ENCODE data around the gene TMEM233.
A peak's percentile ranks its signal among the peaks of the same experiment; 100 is the strongest.
"Not testable (repeated sequence)": the region's sequence is repeated elsewhere in the genome, so short reads cannot be mapped to it uniquely, and the experiment has no call there.

Gene TMEM233

DNA sequence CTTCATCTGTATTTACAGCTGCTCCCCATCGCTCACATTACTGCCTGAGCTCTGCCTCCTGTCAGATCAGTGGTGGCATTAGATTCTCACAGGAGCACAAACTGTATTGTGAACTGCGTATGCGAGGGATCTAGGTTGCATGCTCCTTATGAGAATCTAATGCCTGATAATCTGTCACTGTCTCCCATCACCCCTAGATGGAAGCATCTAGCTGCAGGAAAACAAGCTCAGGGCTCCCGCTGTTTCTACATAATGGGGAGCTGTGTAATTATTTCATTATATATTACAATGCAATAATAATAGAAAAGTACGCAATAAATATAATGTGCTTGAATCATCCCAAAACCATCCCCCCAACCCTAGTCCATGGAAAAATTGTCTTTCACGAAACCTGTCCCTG is 64.6 kb downstream of the TMEM233 start:
- not testable (repeated sequence) for DNase-seq (ENCODE audit: low read depth, low spot score)

DNA sequence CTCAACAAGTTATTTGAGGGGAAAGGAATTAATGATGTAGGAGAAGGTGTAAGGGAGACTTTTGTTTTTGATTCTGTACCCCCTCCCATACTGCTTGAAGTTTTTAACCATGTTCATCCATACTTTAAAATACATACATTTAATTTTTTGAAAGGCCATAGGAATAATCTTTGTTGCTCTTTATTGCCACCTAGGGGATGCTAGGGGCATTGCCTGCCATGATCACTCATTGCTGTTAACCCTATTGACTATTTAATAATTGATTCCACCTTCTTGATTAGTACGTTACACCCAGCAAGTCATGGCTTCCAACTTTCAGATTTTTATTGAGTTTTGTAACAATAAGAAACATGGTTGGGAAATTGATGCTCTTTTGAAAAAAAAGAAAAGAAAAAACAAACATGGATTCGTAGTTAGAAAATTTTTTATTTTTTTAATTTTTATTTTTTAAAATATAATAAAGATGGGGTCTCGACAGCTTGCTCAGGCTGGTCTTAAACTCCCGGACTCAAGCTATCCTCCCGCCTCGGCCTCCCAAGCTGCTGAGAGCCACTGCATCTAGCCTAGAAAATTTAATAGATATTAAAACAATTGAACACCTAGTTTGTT is 65.8 kb downstream of the TMEM233 start:
- DNase-seq (ENCODE audit: low read depth, low spot score), result peak; percentile 21

DNA sequence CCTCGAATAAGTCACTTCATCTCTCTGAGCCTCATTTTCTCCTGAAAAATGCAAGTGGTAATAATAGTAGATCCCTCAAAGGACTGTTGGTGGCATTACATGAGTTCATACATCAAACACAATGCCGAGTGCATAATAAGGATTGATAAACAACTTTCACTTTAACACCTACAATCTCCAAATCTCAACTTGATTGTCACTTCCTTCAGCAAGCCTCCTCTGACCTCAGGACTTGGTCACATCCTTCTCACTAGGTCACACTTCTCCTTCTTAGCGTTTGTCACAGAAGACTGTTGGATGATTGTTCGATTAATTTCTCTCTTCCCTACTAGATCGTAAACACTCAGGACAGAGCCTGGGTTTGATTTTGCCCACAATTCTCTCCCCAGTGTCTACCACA is 66.5 kb downstream of the TMEM233 start:
- no peak for DNase-seq (ENCODE audit: low read depth, low spot score)

DNA sequence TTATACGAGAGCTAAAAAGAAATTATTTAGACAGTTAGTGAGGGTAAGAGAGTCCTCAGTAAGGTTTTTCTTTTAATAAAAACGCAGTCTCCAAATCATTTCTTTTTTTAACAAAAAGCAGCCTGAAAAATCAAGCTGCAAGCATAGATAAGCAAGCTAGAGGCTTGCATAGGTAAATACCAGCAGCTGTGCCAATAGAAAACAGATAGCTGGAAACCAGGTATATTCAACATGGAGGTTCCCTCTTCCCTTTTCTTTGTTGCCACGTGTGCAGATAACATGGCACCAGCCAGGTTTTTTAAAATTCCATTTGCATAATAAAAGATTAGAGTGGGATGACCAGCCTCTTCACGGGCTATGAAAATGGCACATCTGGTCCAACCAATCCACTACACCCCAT is 68.3 kb downstream of the TMEM233 start:
- DNase-seq (ENCODE audit: low read depth, low spot score), result no peak

DNA sequence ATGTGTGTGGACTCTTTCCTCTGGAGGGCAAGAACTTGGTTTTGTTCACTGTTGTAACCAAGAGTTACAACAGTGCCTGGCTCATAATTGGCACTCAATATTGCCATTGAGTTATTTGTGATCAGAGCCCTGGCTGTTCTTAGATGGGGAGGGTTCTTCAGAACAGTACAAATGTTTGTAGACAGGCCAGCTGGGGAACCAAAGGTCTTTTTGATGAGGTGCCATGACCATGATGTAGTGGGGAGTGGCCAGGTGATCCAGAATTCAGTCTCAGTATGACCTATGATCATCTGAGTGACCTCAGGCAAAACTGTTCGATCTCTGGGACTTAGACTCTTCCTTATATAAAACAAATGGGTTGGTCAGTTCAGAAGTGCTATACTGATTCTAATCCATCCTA is 71.1 kb downstream of the TMEM233 start:
- no peak for DNase-seq (ENCODE audit: low read depth, low spot score)

DNA sequence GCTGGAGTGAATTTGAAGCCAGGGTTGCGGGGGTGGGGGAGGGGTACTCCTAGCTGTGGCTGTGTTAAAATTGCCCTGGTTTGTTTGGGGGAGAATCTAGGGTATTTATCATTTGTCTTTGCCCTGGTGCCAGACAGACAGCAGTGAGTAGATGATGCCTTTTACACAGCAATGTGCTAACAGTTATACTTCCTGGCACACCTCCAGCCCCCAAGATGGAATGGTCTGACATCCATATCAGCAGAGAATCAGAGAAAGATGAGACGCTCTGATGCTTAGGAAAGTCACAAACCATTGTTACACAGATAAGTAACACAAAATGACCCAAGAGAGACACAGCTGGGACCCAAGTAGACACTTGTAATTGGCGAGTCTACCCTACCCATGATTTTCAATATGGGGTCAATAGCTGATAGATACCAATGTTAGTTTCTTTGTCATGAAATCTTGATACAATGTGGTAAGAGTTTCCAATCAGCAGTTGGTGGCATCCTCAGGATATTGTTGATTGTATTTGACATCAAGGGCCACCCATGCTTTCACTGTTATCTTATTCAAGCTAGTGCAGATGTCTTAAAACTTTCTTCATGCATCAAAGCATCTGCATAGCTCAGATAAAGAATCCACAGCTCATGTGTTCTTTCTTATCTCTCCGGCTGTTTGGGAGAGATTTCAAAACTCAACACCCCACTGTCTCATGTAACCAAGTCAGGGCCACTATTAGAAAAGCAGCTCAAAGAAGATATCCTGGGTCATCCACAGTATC is 71.8 kb downstream of the TMEM233 start:
- no peak for DNase-seq (ENCODE audit: low read depth, low spot score)

DNA sequence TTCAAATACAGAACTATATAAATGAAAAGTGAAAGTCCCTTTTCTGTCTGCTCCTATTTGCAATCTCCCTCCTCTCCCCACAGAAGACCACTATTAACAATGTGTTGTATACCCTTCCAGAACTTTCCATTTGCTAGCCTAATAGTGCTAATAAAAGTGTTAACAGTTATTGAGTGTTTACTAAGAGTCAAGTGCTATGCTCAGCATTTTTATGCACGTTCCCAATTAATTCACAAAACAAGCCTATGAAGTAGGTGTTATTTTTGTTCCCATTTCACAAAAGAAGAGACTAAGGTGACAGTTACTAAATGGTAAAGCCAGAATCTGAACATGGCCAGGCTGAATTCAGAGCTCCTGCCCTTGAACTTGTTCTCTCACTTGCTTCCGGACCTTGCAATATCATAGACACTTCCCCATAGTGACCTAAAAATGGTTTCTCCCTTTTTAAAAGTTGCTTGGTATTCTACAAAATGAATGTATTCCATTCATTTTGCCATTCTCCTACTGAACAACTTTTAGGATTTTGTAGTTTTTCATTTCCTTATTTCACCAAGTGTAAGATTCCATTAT is 72.7 kb downstream of the TMEM233 start:
- no peak for DNase-seq (ENCODE audit: low read depth, low spot score)

DNA sequence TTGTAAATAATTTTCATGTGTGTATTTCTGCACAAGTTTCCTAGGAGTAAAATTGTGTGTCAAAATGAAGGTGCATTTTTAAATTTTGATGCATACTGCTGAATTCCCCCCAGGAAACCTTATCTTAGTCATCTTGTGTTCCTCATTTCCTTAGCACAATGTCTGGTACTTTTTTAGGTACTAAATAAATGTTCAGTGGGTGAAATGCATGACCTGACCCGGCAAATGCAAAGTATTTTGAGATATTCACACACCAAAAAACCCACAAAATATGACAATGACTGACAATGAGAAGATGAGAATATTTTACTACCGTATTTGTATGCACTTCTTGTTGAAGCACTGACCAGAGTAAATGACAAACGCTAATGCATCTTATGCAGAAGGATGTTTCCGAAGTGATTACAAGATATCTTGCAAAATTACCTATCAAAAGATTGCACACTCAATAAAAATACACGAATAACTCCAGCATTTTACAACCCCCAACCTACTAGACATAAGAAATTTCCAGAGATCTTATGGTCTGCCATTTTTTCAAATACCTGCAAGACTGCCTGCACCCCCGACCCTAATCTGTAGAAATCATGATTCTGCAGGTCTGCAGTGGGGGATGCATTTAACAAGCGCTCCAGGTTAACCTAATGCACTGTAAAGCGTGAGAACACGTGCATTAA is 73.5 kb downstream of the TMEM233 start:
- DNase-seq (ENCODE audit: low read depth, low spot score), result no peak

DNA sequence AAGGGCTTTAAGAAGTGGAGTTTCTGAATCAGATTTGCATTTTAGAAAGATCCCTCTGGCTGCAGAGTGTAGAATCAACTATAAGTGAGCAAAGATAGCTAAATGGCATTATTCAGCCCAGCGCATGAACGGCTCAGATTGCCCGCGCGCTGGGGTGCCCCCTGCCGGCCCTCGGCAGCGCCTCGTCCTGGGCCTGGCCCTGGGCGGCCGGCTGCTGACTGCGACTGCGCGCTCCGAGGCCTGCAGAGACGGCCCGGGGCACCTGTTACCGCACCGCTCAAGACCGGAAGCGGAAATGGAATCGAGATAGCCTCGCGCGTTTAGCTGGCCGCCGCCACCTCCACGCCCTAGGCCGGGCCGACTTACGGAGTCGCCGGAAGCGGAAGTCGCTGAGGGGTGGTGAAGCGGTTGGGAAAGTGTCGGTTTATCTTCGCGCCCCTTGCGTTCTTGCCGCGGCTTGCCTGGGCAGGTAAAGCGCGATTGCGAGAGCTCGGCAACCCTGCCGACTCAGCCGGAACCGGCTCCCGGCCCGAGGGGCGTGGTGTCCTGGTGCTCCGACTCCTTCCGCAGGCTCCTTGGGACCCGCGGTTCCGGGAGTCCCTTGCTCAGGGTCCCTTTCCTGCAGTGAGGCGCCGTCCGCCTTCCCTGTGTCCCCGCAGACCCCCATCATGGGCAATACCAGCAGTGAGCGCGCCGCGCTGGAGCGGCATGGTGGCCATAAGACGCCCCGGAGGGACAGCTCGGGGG is 74.2 kb downstream of the TMEM233 start, which contains the start of gene PRKAB1:
Gene PRKAB1 (plus strand): TSS at position 557 of the 747 bp plus-strand sequence. CDS start 112 bp downstream, at position 669.
- peak; percentile 87 for DNase-seq (ENCODE audit: low read depth, low spot score)

DNA sequence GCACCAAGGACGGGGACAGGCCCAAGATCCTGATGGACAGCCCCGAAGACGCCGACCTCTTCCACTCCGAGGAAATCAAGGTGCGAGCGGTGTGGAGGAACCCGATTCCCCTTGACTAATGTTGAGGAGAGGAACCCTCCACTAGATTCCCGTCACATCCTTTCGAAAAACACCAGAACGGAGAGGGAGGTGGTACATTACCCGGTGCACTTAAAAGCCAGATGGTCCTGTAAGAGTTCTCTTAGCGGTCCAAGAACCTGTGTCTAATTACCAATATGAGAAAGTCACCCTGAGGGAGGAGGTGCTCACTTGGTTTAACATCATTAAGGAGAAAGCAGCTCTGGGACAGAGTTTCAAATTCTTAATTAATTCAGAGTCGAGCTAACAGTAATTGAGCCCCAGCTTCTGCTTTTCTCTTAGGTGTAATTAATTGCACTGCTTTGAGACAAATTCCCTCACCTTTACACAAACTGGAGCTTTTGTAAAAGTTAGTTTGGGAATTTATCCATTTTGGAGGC is 74.8 kb downstream of the TMEM233 start:
- no peak for DNase-seq (ENCODE audit: low read depth, low spot score)

DNA sequence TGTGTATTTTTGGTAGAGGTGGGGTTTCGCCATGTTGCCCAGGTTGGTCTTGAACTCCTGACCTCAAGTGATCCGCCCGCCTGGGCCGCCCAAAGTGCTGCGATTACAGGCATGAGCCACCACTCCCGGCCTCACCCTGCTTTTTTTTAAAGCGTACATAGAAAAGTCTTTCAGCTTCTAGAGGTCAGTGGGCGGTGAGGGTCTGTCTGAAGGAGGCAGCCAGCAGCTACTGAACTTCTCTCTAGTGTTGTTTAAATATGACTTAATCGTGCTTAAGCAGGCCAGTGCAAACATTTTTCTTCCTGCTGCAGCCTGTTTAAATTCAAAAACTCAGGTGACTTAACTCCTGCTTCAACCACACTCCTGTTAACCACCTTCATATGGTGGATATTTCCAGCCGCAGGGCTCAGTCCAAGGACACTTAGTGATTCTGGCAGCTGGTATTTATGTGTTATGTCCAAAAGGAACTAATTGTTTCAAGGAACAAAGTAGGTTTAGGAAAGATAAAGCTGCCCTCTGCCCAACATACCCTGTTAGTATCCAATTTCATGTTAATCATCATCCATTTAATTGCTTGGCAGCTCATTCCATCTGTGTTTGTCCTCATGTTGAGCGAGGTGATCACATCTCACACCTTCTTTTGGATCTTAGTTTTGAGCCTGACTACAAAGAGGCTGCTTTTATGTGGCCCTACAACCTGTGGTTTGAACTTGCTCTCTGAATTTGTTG is 76.3 kb downstream of the TMEM233 start:
- DNase-seq (ENCODE audit: low read depth, low spot score), result no peak

DNA sequence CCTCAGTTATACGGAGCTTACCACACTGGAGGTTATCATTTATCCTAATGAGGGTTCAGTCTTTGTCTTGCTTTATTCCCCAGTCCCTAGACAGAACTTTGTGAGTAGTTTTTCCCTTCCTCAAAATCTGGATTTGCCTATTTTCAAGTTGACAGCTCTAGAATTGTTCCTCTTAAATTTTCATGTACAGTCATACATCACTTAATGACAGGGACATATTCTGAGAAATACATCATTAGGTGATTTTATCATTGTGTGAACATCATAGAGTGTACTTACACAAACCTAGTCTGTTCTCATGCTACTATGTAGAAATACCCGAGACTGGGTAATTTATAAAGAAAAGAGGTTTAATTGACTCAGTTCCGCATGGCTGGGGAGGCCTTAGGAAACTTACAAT is 77.5 kb downstream of the TMEM233 start:
- no peak for DNase-seq (ENCODE audit: low read depth, low spot score)

DNA sequence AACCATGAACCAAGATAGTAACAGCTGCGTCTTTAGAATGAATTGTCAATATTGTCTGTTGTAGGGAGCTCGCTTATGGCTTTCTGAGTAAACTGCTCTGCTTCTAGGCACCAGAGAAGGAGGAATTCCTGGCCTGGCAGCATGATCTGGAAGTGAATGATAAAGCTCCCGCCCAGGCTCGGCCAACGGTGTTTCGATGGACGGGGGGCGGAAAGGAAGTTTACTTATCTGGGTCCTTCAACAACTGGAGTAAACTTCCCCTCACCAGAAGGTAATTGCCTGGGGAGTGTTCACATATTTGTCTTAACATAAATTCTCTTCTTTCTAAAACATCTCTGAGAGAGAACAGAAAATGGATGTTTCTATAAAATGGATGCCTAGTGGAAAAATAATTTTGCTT is 78.6 kb downstream of the TMEM233 start:
- DNase-seq (ENCODE audit: low read depth, low spot score), result no peak

DNA sequence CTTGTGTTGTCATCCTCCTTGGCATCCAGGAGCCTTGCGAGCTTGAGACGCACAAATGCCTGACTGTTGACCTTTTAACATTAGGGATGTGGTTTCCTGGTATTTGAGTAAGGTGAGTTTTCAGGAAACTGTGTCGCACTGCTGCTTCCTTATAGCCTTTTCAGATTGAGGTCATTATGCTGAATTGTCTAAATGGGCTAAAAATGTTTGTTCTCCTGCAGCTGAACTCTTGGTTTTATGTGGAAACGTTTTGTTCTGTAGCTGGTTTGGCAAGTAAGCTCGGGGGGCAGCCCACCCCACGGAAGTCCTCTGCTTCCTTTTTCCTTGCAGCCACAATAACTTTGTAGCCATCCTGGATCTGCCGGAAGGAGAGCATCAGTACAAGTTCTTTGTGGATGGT is 80.1 kb downstream of the TMEM233 start:
- DNase-seq (ENCODE audit: low read depth, low spot score), result no peak

DNA sequence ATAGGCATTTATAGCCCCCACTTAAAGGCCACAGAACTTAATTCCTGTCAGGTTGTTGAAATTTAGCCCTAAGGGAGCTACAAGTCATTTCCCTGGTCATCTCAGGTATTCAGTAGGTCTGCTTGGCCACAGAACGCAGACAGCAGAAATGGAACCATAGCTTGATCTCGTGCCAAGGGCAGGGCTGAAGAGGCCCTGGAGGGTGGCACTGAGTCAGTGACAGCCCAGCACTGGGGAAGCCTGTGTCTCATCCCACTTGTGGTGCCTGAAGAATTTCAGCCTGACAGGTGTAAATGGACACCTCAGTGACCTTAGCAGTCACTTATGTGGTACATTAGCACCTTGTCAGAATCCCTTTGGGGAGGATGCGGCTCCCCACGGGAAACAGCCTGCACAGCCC is 81.0 kb downstream of the TMEM233 start:
- no peak for DNase-seq (ENCODE audit: low read depth, low spot score)

DNA sequence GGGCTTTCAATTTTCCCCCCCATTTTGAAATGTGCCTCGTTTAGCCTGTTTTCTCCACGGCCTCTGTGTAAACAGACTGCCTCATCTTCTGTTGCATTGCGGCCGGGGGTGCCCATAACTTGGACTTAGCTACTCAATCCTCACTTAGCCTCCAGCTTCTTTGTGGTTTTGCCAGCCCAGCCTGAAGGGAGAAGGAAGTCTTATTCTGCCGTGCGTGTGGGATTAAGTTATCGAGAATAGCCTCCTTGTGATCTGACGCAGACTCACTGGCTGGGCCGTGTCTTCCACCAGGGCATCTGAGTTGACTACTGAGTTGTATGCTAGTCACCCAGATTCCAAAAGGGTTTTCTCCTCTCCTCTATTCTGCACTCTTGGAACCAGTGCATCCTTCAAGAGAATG is 82.4 kb downstream of the TMEM233 start:
- no peak for DNase-seq (ENCODE audit: low read depth, low spot score)

DNA sequence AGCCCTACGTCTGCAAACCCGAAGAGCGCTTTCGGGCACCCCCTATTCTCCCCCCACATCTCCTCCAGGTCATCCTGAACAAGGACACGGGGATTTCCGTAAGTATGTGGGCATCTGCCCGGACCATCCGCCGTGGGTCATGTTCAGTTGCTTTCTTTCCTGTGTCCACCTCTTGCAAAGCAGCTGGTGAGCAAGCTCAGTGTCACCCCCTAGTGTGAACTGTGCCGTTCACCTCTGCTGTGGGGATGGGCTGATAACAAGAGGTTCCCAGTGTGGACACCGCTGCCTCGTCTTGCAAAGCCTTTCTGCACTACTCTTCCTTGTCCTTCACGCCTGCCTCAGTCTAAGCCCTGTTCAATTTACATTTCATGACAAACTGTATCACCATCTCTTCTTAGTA is 83.0 kb downstream of the TMEM233 start:
- DNase-seq (ENCODE audit: low read depth, low spot score), result no peak

DNA sequence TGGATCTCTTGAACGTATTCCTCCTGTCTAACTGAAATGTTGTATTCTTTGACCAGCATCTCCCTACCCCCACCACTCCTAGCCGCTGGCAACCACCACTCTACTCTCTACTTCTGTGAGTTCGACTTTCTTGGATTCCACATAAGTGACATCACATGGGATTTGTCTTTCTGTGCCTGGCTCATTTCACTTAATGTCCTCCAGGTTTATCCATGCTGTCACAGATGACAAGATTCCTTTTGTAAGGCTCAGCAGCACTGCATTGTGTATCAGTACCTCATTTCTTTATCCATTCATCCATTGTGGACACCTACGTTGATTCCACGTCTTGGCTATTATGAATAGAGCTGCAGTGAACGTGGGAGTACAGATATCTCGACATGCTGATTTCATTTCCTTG is 84.9 kb downstream of the TMEM233 start:
- DNase-seq (ENCODE audit: low read depth, low spot score), result no peak

DNA sequence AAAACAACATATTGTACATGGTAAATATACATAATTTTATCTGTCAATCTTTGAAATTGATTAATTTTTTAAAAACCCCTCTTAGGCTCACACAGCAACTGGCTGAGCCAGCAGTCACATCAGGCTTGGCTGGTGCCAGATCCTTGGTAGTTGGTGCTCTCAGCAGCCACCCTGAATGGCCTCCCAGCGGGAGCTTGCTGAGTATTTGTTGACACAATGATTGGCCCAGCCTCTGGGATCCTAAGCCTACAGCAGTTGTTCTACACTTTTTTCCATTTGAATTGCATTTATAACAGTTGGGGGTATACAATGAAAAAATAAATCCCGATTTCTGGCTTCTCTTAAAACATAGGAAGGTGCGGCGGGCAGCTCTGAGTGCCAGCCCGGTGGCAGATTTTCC is 85.5 kb downstream of the TMEM233 start:
- DNase-seq (ENCODE audit: low read depth, low spot score), result no peak

DNA sequence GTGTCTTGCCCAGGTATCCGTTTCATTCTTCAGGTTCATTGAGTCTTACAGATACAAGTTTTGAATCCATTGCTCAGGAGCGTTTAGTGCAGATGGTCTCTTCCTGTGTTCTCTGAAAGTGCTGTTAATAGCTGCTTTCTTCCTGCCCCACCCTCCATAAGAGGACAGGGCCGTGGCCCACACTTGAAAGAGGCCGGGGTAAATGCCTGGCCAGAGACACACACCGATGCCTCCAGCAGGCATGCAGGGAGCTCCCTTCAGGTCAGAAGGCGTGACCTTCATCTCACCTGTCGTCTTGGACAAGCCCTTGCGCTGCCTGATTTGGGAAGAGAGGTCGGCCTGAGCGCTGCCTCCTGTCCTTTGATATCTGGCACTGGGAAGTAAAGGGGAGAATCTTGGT is 85.9 kb downstream of the TMEM233 start:
- no peak for DNase-seq (ENCODE audit: low read depth, low spot score)

DNA sequence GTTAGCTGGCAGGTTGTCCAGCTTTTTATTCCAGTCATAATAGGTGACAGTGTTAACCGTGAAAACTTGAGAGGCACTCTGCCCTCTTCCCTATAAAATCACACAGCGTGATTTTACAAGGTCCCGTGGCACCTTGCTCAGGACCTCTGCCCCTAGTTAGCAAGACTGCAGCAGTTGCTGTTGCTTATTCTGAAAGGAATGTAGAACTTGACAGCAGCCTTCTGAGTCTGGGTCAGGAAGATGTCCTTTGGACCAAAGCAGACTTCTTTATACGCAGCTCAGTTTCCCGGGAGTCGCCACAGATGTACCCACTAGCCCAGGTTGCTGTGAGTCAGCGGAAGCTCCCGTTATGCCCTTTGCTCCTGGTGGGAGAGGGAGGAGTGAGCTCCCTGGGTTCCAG is 87.5 kb downstream of the TMEM233 start:
- no peak for DNase-seq (ENCODE audit: low read depth, low spot score)
